ENCODE results near the gene NUBPL.

The NUBPL gene

GRCh38 chr14:31690056-31690455 is 128.9 kb downstream of the NUBPL start:
- no peak overlapping the region for H3K4me3 ChIP-seq (ENCODE audit: low read length)
- DNase-seq (ENCODE audit: low read depth), result no peak
- TF ChIP-seq, protein P1, sequence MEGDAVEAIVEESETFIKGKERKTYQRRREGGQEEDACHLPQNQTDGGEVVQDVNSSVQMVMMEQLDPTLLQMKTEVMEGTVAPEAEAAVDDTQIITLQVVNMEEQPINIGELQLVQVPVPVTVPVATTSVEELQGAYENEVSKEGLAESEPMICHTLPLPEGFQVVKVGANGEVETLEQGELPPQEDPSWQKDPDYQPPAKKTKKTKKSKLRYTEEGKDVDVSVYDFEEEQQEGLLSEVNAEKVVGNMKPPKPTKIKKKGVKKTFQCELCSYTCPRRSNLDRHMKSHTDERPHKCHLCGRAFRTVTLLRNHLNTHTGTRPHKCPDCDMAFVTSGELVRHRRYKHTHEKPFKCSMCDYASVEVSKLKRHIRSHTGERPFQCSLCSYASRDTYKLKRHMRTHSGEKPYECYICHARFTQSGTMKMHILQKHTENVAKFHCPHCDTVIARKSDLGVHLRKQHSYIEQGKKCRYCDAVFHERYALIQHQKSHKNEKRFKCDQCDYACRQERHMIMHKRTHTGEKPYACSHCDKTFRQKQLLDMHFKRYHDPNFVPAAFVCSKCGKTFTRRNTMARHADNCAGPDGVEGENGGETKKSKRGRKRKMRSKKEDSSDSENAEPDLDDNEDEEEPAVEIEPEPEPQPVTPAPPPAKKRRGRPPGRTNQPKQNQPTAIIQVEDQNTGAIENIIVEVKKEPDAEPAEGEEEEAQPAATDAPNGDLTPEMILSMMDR (conservative IDR thresholded peaks at IDR 0.05; ENCODE audit: low read length), result no peak

DNA sequence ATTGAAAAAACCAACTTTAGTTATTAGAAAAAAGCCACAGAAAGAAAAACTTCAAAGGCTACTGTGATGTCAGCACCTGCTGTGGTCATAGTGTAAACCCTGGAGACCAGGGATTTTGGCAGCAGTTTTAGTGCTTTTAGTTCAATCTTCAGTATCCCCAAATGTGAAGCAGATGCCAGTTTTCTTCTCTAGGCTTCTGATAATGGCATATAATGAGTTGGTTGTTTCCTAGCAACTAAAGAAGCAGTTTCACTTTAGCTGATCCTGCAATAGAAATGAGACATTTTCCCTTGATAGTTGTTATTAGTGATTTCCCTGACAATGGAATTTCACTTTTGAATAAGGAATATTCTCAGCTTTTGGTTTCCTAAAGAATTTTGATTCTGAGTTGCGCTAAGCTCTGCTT is 131.2 kb downstream of the NUBPL start:
- DNase-seq (ENCODE audit: low read depth), result peak; percentile 59
- TF ChIP-seq, protein P1 (conservative IDR thresholded peaks at IDR 0.05; ENCODE audit: low read length), result no peak

GRCh38 chr14:31696378-31696777 is 135.2 kb downstream of the NUBPL start:
- DNase-seq (ENCODE audit: low read depth), result no peak
- no peak overlapping the region for H3K4me3 ChIP-seq (ENCODE audit: low read length)
- TF ChIP-seq, protein P1 (conservative IDR thresholded peaks at IDR 0.05; ENCODE audit: low read length), result no peak

More for the DNA sequence above, 131.2 kb downstream of the NUBPL start:
- H3K4me3 ChIP-seq (ENCODE audit: low read length), result no peak overlapping the region

- no peak for DNase-seq (ENCODE audit: low read depth)
- H3K4me3 ChIP-seq (ENCODE audit: low read length), result no peak overlapping the region
- TF ChIP-seq, protein P1 (conservative IDR thresholded peaks at IDR 0.05; ENCODE audit: low read length), result no peak
These were observed 138.6 kb downstream of the NUBPL start for GRCh38 chr14:31699809-31700208.

- H3K4me3 ChIP-seq (ENCODE audit: low read length), result no peak overlapping the region
- no peak for DNase-seq (ENCODE audit: low read depth)
- TF ChIP-seq, protein P1 (conservative IDR thresholded peaks at IDR 0.05; ENCODE audit: low read length), result no peak
These were observed 139.3 kb downstream of the NUBPL start for GRCh38 chr14:31700282-31701074.

- TF ChIP-seq, protein P1 (conservative IDR thresholded peaks at IDR 0.05; ENCODE audit: low read length), result no peak
- no peak for DNase-seq (ENCODE audit: low read depth)
- H3K4me3 ChIP-seq (ENCODE audit: low read length), result no peak overlapping the region
These were observed 140.9 kb downstream of the NUBPL start for GRCh38 chr14:31702130-31702529.

DNA sequence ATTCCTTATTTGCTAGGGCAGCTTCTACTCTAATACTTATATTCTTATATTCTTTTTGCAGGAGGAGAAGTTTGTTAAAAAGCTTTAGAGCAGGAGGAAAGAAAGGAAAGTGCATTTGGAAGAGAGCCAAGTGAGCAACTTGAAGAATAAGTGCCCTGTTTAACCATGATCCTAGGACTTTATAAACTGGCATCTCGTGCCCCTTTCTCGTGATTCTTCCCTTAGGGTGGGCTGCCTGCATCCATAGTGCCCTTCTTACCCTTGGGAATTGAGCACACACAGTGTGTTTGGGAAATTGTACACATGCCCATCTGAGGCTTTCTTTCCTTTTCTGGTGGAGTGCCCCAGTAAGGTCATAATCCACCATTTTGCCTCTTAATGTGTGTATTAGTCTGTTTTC is 141.9 kb downstream of the NUBPL start:
- TF ChIP-seq, protein P1 (conservative IDR thresholded peaks at IDR 0.05; ENCODE audit: low read length), result no peak
- no peak overlapping the region for H3K4me3 ChIP-seq (ENCODE audit: low read length)
- no peak for DNase-seq (ENCODE audit: low read depth)

All from AG10803 (cell line).